ENCODE measurements around the gene BUD23.
"Not testable (repeated sequence)": the region's sequence is repeated elsewhere in the genome, so short reads cannot be mapped to it uniquely, and the experiment has no call there.

BUD23 gene

DNA sequence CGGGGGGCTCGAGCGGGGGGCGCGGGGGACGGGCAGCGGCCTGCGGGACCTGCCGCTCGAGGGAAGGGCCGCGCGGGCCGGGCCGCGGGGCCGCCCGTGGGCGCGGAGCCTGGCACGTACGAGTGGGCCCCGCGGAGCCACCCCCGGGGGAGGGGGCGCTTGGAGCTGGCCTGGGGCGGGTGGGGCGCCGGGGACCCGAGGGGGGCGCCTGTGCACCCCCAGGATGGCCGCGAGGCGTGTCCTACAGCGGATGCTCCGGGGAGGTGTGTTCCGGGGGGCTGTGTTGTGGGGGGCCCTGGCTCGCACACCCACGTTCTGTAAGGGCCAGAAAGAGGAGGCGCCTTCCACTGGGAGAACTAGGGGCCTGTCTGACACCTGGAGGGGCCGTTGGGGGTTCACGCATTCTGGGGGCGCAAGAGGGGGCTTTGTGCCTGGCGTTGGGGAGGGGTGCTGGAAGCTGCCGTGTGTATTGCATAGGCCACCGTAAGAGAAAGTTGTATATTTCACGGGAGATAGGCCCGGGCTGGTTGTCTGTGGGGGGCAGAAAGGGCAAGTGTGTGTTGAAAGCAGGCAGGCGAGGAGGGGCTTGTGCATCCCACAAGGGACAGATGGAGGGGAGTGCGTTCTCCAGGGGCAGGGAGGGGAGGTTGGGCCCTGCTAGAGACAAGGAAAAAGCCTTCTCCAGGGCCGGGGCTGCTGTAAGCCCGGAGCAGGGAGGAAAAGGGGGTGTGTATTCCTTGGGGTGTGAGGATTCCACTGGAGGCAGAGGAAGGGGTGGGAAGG lies 15.1 kb upstream of the BUD23 start:
- no peak for DNase-seq (ENCODE audit: low read depth in 2 of 2)

DNA sequence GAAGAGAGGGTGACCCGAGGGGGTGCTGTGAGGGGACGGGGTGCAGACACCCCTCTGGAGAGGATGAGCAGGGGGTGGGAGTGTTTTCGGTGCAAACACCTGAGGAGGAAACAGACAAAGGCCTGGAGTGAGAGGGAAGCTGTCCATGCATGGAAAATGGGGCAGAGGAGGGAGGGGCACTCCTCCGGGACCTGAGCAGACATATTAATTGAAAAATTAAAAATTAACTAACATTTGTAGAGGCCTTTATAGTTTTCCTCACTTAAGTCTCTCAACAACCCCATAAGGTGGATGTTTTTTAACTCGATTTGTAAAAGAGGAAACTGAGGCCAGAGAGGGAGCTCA lies 14.5 kb upstream of the BUD23 start:
- DNase-seq (ENCODE audit: low read depth in 2 of 2) = no peak

DNA sequence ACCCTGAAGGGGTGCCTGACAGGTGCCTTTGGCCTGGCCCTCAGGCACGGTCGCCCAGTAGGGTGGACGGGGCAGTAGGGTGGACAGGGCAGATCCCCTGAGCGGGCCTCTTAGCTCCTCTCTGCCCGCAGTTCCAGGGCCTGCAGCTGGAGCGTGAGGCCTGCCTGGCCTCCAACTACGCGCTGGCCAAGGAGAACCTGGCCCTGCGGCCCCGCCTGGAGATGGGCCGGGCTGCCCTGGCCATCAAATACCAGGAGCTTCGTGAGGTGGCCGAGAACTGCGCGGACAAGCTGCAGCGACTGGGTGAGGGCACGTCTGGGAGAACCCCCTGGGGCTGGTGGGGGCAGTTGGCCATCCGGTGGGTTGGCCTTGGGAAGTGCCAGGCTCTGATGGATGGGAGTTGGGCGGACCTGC lies 14.1 kb upstream of the BUD23 start:
- DNase-seq (ENCODE audit: low read depth in 2 of 2) = no peak

DNA sequence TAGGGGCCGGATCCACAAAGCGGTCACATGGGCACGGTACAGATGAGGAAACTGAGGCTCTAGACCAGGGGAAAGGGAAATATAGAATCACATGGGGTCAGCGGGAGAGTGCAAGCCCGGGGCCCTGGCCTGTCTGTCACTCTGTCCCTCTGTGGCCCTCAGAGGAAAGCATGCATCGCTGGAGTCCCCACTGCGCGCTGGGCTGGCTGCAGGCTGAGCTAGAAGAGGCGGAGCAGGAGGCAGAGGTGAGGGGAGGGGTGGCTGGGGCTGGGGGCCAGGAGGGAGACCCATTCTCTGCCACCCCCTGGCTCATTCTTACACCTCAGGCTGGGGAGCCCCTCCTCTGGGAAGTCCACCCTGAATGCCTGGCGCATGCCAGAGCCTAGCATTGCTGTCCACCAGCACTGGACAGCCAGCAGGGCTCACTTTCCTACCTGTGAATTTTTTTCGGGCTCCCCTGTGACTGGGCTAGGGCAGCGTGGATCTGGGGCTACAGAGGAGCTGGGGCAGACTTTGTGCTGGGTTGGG lies 13.5 kb upstream of the BUD23 start:
- DNase-seq (ENCODE audit: low read depth in 2 of 2) = no peak

DNA sequence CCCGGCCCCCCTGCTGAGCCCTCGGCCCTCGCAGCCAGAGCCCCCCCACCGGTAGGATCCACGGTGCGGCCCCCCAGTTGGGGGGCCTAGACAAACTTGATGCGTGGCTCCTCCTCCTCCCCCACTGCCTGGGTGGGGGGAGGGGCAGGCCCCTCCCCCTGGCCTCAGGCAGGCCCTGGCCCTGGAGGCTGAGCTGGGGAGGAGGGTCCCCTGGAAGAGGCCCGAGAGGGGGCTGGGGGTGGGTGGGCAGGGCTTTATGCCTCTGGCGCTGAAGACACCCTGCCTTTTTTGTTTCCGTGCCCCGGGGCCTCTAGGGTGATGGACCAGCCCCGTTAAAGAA lies 12.1 kb upstream of the BUD23 start:
- DNase-seq (ENCODE audit: low read depth in 2 of 2) = no peak

DNA sequence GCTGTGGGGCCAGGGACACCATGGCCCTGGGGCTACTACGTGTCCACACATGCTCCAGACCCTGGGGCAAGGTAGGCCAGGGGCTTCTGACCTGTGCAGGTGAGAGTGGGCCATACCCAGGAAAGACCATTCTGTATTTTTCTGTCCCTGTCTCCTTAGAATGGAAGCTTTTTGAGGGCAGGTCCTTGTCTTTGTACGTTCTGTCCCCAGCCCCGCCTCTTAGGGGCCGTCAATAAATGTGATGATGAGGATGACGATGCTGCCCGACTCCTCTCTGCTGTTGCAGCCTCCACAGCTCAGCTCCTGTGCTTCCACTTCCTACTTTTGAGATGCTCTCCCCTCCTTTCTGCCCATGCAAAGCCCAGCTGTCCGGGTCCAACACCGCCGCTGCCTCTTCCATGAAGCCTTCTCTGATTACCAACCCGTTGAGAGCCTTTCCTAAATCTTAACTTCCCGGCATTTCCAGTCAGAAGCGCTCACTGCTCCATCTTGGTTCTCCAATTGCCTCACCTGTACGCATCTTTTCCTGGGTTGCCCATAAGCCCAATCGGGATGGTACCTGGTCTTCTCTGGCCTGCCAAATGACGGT lies 11.4 kb upstream of the BUD23 start:
- no peak for DNase-seq (ENCODE audit: low read depth in 2 of 2)

DNA sequence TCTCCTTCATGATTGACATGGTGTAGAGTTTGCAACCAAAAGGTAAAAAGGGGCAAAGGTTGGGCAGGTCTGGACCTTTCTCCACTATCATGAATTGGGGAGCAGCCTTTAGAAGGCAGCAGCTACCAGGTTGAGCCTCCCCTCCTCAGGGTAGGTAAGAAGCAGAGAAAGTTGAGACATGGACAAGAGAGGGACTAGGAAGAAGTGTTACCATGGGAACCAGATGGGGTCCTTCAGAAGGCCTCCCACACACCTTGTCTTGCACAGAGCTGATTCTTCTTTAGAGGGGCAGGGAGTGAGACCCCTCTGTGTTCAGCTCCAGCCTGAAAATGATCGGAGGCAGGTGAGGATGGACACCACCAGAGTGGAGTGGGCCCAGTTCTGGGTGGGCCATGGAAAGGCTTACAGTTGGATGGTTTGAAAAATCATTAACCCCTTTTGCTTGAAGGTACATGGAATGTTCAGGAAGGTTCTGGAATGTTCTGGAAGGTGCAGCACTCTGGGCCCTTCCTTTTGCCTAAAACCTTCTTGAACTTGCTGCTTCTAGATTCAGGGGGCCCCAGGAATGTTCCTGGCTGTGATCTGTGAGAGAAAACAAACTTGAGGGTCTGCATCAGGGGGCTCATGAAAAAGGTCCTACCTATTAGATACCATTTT lies 8.8 kb upstream of the BUD23 start:
- no peak for DNase-seq (ENCODE audit: low read depth in 2 of 2)

DNA sequence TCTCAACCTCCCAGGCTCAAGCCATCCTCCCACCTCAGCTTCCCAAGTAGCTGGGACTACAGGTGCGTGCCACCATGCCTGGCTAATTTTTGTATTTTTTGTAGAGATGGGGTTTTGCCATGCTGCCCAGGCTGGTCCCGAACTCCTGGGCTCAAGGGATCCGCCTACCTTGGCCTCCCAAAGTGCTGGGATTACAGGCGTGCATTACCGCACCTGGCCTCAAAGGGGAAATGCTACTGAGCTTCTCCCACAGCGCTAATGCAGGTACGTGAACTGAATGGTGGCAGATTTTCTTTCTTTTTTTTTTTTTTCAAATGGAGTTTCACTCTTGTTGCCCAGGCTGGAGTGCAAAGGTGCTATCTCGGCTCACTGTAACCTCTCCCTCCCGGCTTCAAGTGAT lies 7.3 kb upstream of the BUD23 start:
- not testable (repeated sequence) for DNase-seq (ENCODE audit: low read depth in 2 of 2)

DNA sequence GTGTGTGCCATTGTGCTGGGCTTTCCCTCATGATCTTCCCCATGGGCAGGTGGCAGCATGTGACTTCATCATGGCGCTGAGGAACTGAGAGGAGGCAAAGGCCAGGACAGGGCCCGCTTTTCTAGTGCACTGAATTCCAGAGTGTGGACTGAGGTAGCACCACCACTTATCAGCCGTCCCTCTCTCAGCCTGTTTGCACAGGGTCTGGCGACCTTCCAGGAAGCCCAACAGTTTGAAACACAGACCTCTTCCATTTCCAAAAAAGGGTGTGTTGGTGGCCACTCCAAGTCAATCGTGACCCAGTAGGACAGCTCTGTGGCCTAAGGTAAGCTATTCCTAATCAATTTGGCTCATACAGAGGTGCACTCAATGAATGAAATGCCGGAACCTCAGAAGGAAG lies 4.5 kb upstream of the BUD23 start:
- no peak for DNase-seq (ENCODE audit: low read depth in 2 of 2)

DNA sequence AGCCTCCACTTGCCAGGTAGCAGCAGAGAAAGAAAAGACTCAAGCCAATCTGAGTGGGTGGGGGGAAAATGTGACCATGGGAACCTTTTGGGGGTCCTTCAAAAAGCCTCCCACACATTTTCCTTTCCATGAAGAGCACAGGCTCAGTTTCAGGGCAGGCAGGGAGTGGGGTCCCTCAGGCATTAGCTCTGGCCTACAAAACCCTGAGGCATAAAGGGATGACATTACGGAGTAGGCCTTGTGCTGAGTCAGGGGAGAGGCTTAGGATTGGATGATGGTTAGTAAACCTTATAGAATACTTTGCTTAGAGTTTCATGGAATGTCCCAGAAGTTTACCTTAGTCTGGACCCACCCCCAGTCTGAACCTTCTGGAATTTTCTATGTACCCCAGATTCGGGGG lies 3.7 kb upstream of the BUD23 start:
- DNase-seq (ENCODE audit: low read depth in 2 of 2) = no peak

DNA sequence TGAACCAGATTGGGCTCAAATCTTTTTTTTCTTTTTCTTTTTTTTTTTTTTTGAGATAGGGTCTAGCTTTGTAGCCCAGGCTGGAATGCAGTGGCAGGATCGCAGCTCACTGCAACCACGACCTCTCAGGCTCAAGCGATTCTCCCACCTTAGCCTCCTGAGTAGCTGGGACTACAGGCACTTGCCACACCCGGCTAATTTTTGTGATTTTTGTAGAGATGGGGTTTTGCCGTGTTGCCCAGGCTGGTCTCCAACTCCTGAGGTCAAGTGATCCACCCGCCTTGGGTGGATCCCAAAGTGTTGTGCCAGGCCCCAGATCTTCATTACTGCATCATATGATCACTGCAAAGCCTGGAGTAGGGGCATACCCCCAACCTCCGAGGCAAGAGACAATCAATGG lies 2.9 kb upstream of the BUD23 start:
- no peak for DNase-seq (ENCODE audit: low read depth in 2 of 2)

DNA sequence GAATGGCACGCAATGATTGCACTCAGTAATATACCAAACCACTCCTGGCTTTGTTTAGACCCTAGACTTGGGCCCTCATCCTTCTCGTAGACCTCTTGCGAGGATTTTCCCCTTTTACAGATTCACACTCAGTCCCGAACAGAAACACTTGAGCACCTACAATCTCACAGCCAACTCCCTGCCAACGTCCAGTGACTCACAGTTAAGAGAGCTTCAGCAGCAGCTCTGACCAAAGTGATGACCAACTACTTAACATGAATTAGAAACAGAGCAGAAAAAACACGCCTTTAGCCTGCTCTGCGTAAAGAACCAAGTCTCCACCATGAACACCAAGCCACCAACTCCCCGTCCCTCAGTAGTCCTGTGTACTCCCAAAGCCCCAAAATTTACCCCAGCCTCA lies 2.4 kb upstream of the BUD23 start:
- DNase-seq (ENCODE audit: low read depth in 2 of 2) = no peak

DNA sequence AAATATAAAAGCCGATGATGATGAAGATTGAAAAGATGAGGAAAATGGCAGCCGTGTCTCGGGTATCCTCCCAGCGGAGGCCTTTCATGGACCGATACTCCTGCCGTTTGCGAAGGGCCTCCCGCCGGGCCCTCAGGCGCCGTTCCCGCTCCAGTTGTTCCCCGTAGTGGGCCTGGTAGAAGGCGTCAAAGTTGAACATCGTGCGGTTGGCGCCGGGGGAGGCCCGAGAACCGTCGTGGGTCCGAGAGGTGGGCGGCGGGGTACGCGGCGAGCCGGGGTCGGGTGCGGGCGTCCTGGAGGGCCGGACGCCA lies 697 bp upstream of the BUD23 start:
- no peak for DNase-seq (ENCODE audit: low read depth in 2 of 2)

DNA sequence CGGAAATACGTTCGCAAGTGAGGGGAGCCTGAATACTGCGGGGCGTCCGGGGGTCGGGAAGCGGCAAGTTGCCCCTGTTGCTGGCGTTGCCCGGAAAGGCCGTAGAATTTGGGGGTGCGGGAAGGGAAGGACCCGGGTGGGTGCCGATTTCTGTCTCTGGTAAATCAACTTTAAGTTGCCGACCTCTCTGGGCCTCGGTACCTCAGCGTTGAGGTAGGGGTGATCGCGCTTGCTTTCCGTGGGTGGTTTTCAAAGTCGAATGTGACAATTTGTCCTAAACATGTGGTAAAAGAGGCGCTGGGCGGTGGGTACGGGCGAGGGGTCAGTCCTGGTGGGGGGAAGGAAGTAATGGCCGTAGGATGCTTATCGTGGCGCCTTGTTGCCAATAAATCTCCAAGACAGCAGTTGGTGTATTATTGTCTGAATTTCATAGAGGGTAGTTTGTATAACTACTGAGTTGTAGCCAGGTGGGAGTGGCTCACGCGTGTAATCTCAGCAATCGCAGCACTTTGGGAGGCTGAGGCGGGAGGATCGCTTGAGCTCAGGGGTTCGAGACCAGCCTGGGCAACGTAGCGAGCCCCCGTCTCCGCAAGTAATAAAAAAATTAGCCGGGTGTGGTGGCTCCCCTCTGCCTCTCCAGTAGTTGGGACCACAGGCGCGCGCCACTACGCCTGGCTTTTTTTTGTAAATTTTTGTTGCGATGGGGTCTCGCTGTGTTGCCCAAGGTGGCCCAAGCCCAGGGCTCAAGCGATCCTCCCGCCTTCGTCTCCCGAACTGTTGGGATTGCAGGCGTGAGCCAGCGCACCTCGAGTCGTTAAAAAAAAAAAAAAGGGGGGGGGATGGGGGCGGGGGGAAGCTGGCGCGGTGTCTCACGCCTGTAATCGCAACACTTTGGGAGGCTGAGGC lies 644 bp downstream of the BUD23 start:
- no peak for DNase-seq (ENCODE audit: low read depth in 2 of 2)

DNA sequence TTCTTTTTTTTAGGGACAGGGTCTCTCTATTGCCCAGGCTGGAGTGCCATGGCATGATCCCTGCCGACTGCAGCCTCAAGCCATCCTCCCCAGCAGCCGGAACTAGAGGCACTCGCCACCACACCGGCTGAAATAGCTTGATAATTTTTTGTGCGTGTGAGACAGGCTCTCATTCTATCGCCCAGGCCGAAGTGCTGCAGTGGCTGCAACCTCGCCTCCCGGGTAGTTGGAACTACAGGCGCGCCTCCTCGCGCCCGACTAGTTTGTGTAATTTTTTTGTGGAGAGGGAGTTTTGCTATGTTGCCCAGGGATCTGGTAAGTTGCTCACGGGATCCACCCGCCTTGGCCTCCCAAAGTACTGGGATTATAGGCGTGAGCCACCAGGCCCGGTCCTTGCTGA lies 1.9 kb downstream of the BUD23 start:
- DNase-seq (ENCODE audit: low read depth in 2 of 2) = no peak

DNA sequence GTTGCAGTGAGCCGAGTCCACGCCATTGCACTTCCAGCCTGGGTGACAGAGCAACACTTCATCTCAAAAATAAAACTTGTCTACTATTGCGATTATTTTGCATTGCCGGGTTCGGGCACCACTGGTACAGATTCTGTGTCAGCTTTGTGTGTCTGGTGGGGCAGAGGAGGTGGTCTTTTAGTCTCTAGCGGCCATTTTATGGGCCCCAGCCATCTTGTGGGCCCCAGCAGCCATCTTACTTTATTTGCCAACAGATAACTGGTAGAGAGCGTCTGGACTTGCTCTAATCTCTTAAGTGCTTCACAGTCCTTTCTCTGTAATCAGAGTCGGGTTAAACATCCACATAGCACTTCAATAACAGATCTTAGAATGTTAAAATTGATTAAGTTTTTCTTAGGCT lies 4.9 kb downstream of the BUD23 start:
- no peak for DNase-seq (ENCODE audit: low read depth in 2 of 2)

DNA sequence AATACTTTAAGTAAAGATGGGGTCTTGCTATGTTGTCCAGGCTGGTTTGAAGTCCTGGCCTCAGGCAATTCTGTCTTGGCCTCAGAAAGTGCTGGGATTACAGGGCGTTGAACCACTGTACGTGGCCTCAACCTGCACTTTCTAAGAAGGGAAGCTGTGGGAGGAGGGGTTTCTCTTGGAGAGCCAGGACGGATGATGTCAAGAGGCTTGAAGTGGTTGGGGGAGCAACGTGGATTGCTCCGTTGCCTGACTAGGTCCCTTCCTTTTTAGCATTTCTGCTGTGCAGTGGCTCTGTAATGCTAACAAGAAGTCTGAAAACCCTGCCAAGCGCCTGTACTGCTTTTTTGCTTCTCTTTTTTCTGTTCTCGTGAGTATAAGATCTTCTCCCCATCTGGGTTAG lies 7.2 kb downstream of the BUD23 start:
- DNase-seq (ENCODE audit: low read depth in 2 of 2) = no peak

DNA sequence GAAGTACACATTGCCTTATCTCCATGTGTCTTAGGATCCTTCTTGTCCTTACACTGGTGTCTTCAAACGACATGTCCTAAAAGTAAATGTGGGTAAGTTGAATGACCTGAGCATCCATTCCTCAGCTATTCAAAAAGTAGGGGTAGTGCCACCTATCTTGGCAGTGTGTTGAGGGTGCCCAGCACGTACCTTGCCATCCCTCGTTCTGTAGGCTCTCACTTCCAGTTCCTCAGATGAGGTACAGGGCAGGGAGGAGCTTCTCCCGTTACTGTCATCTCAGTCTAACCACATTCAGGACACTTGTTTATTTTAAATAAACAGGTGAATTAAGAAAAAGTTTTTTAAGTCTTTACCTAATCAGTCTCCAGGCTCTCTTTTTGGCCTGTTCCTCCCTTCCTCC lies 13.0 kb downstream of the BUD23 start:
- no peak for DNase-seq (ENCODE audit: low read depth in 2 of 2)

DNA sequence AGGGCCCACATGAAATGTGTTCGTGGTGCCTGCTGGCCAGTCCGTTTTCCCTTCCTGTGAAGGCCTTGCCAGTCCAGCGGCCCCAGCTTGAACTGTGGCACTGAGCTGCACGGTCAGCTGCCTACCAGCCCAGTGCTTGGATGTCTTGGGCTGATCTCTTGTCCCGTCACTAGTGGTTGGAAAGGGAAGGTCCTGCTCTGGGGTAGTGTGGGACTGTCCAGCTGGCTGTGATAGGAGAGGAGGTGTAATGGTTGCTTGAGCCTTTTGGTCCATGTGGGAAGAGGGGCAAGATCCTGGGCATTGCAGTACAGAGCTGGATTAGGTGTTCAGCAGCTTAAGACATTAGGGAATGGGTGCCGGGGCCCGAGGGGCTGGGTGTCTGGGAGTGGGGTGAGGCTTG lies 15.0 kb downstream of the BUD23 start:
- no peak for DNase-seq (ENCODE audit: low read depth in 2 of 2)

DNA sequence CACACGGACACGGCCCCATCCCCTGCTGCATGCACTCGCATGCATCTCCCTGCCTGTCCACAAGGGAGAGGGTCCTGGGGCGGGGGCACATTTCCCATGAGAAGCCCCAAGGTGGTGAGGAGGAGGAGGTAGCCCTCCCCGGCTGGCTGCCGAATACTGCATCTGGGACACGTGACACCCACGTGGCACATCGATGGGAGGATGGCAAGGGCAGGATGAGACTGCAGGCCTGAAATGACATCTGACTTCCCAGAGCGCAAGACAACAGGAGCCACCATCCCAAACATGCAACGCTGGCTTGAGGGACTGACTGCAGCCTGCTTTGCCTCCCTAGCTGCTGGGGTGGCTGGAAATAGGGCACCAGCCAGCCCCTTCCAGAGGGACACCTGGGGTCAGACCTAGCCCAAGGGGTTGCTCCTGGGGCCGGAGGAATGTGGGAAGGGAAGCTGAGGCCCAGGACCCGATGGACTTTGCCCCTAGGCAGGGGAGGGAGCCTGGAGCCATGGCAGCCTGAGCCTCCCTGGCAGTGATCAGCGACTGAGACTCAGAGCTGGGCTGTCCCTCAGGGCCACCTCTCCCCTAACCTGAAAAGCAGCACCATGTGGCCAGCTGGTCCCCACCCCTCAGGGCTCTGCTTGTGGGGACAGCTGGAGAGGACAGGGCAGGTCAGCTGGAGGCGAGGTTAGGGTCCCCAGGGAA lies 16.1 kb downstream of the BUD23 start:
- no peak for DNase-seq (ENCODE audit: low read depth in 2 of 2)

DNA sequence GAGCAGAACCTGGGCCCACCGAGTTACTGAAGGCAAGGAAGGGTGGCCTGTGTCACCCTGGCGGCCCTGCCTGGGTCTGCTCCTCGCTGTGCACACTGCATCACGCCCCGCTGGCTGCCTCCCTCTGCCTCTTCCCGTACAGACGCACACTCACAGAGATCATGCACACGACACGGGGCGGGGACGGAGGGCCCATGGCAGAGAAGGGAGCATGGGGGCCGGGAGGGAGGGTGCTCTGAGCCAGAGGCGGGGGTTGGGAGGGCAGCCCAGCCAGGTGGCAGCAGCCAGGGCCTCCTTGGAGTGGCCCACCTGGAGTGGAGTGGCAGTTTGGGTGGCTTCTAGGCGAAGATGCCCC lies 16.6 kb downstream of the BUD23 start:
- no peak for DNase-seq (ENCODE audit: low read depth in 2 of 2)

DNA sequence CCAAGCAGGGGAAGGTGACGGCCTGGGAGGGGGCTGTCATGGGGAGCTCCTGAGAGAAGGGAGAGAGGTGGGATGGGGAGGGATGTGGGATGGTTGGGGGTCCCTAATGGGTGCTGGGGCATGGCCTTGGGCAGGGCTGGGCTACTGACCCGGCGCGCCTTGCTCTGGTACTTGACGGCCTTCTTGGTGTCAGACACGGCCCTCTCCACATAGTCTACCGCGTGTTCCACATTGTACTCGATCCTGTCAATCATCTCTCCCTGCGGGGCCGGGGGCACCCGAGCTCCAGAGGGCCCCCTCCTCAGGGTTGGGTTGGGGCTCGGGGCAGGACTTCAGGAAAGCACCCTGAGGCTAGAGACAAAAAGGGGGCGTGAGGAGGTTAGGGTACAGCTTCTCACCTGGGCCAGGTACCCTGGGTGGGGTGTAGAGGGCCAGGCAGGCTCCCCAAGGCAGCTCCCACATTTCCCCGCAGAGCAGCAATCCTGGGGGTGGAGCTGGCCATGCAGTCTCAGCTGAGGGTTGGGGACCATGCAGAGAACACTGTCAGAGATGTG lies 17.3 kb downstream of the BUD23 start:
- no peak for DNase-seq (ENCODE audit: low read depth in 2 of 2)

Data from stimulated activated CD4-positive, alpha-beta T cell treated with anti-CD3 and anti-CD28 coated beads, Interleukin-1b, Interleukin-23, amount 100 ng/mL, for 1 hour (primary cell).